ENCODE results near the gene PECR. TPM values are rescaled to one million over a fixed set of nuclear protein-coding genes. Genes with fewer than 3 reads are reported as not detected.
"Not testable (repeated sequence)": the region's sequence is repeated elsewhere in the genome, so short reads cannot be mapped to it uniquely, and the experiment has no call there.

PECR gene
- total RNA-seq, 2 donors from 2014 or later, result 27.7 to 27.8 TPM

- Mint-ChIP-seq H3K4me3 (peak overlapping the region; percentile 81), H3K27me3 (no peaks in the 10 kb centered on the region), H3K36me3 (ENCODE audit: low read depth) (no peaks in the 10 kb centered on the region), H3K9me3 (no peaks in the 10 kb centered on the region), H3K4me1 (peaks cover 34% of the 10 kb centered on the region), H3K27ac (peak overlapping the region; percentile 47)
- no peak for ATAC-seq (replicated peaks)
Measured at GRCh38 chr2:216016581-216016980, 65.0 kb downstream of the PECR start.

GRCh38 chr2:216015722-216016464 is 65.7 kb downstream of the PECR start:
- Mint-ChIP-seq H3K9me3 (no peaks in the 10 kb centered on the region), H3K4me3 (peak overlapping the region; percentile 81), H3K27me3 (no peaks in the 10 kb centered on the region), H3K4me1 (peaks cover 34% of the 10 kb centered on the region), H3K36me3 (ENCODE audit: low read depth) (no peaks in the 10 kb centered on the region), H3K27ac (peak overlapping the region; percentile 47)
- ATAC-seq (replicated peaks), result peak; percentile 82

DNA sequence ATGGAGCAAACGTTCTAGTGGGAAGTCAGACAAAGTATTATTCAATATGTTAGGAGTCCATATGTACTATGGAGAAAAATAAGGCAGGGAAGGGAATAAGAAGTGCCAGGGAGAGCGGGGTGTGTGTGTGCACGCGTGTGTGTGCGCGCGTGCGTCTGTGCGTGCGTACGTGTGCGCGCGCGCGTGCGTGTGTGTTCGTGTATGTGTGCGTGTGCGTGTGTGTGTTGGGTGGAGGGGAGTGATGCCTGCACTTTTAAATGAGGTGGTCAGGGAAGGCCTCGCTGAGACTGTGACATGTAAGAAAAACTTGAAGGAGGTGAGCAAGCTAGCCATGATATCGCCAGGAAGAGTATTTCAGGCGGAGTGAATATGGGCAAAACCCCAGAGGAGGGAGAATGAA is 66.6 kb downstream of the PECR start:
- no peaks in the 10 kb centered on the region for H3K9me3 Mint-ChIP-seq
- H3K27ac Mint-ChIP-seq, result peak overlapping the region; percentile 47
- H3K4me3 Mint-ChIP-seq, result peak overlapping the region; percentile 81
- no peaks in the 10 kb centered on the region for H3K36me3 Mint-ChIP-seq (ENCODE audit: low read depth)
- ATAC-seq (replicated peaks), result no peak
- peaks cover 34% of the 10 kb centered on the region for H3K4me1 Mint-ChIP-seq
- H3K27me3 Mint-ChIP-seq, result no peaks in the 10 kb centered on the region

GRCh38 chr2:216014006-216014405 is 67.6 kb downstream of the PECR start:
- Mint-ChIP-seq H3K27ac (no peak overlapping the region), H3K36me3 (ENCODE audit: low read depth) (no peaks in the 10 kb centered on the region), H3K27me3 (no peaks in the 10 kb centered on the region), H3K4me3 (peak overlapping the region; percentile 81), H3K4me1 (peaks cover 34% of the 10 kb centered on the region), H3K9me3 (no peaks in the 10 kb centered on the region)
- no peak for ATAC-seq (replicated peaks)

GRCh38 chr2:216013080-216013909 is 68.3 kb downstream of the PECR start, which contains the start of gene MREG:
TSS of gene MREG (minus strand) at chr2:216013551. CDS start at chr2:216013327, 224 bp downstream.
- Mint-ChIP-seq H3K4me3 (peak within 1 kb of the TSS; percentile 81), H3K36me3 (ENCODE audit: low read depth) (no peaks in the 10 kb centered on the region), H3K4me1 (peaks cover 31% of the 10 kb centered on the region), H3K27ac (peak within 1 kb of the TSS; percentile 18), H3K27me3 (no peaks in the 10 kb centered on the region), H3K9me3 (no peaks in the 10 kb centered on the region)
- ATAC-seq (replicated peaks), result peak; percentile 70

DNA sequence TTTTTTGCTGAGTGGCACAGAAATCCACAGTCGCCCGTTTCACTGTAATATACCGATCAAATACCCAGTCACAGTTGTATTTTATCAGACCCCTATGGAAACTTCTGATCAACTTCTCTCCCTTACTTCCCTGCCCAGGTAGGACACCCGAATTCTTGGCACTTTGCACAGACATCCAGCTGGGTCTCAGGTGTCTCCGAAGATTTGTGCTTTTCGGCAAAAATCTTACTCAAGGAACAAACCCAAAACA is 68.9 kb downstream of the PECR start:
- peaks cover 28% of the 10 kb centered on the region for H3K4me1 Mint-ChIP-seq
- H3K27ac Mint-ChIP-seq, result peak overlapping the region; percentile 18
- H3K4me3 Mint-ChIP-seq, result peak overlapping the region; percentile 81
- ATAC-seq (replicated peaks), result no peak
- H3K27me3 Mint-ChIP-seq, result no peaks in the 10 kb centered on the region
- H3K9me3 Mint-ChIP-seq, result no peaks in the 10 kb centered on the region
- H3K36me3 Mint-ChIP-seq (ENCODE audit: low read depth), result no peaks in the 10 kb centered on the region

DNA sequence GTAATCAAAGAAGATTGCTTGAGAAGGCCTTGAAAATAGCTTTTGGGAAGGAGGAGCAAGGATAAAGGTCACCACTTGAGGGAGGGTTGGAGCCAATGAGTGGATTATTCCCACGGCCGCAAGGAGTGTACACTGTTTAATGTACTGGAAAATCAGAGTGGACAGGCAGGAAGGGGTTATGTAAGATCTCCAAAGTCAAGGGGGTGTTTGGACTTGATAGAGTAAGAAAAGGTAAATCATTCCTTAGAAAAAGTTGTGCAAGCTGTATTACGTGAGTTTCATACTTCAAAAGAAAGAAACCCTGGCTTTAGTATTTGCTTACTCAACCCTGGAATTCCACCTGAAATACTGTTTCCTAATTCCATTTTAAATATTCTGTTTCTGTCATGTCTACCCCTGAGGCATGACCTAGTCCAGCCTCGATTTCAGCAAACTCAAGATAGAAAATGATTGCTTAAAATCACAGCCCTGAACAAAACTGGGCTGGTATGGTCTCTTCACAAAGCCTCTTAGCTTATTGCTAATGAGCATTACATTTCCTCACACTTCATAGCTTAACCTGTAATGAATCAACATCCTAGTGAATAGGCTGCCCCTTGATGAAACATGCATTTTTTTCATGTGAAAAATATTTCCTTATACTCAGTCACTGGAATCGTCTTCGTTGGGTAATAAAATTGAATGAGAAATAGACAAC is 69.3 kb downstream of the PECR start:
- H3K36me3 Mint-ChIP-seq (ENCODE audit: low read depth), result no peaks in the 10 kb centered on the region
- H3K27me3 Mint-ChIP-seq, result no peaks in the 10 kb centered on the region
- H3K4me3 Mint-ChIP-seq, result peak overlapping the region; percentile 81
- H3K4me1 Mint-ChIP-seq, result peaks cover 25% of the 10 kb centered on the region
- H3K27ac Mint-ChIP-seq, result peak overlapping the region; percentile 18
- no peaks in the 10 kb centered on the region for H3K9me3 Mint-ChIP-seq
- no peak for ATAC-seq (replicated peaks)

- H3K27ac Mint-ChIP-seq; H3K9me3 Mint-ChIP-seq; H3K27me3 Mint-ChIP-seq; H3K4me3 Mint-ChIP-seq; H3K36me3 Mint-ChIP-seq (ENCODE audit: low read depth); ATAC-seq (replicated peaks): not testable (repeated sequence)
- peaks cover 22% of the 10 kb centered on the region for H3K4me1 Mint-ChIP-seq
Measured at GRCh38 chr2:216009215-216009614, 72.4 kb downstream of the PECR start.

- no peak for ATAC-seq (replicated peaks)
Measured at GRCh38 chr2:216008387-216008786, 73.2 kb downstream of the PECR start.

DNA sequence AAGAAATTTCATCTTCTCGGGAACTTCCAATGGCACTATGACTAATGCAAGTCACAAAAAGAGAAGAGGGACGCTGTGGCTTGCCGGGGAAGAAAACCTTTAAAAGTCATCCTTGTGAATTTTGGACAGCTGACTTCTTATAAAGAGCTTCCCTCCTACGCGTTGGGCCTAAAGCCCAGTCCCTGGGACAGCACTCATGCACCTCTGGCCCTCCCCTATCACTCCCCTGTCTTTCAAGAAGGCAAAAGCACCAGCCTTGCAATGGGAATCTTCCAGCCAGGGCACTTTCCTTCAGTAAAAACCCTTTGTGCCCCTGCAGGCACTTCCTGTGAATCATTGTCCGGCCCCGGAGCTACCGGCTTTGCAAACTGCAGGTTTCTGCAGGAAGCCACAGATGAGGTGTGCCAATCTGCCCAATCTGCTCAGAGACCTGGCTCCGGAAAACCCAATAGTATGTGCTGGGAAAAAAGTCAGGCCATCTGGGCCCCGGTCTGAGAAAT is 75.4 kb downstream of the PECR start:
- Mint-ChIP-seq H3K4me1 (peaks cover 40% of the 10 kb centered on the region), H3K4me3 (peak overlapping the region; percentile 59), H3K36me3 (ENCODE audit: low read depth) (no peaks in the 10 kb centered on the region), H3K27ac (peak overlapping the region; percentile 83), H3K9me3 (no peaks in the 10 kb centered on the region), H3K27me3 (no peaks in the 10 kb centered on the region)
- ATAC-seq (replicated peaks), result peak; percentile 82

More at GRCh38 chr2:216008387-216008786, 73.2 kb downstream of the PECR start:
- no peak overlapping the region for H3K27ac Mint-ChIP-seq
- H3K36me3 Mint-ChIP-seq (ENCODE audit: low read depth), result no peaks in the 10 kb centered on the region
- no peaks in the 10 kb centered on the region for H3K9me3 Mint-ChIP-seq
- no peak overlapping the region for H3K4me3 Mint-ChIP-seq
- H3K4me1 Mint-ChIP-seq, result peaks cover 30% of the 10 kb centered on the region
- H3K27me3 Mint-ChIP-seq, result no peaks in the 10 kb centered on the region

- Mint-ChIP-seq H3K4me1 (peaks cover 40% of the 10 kb centered on the region), H3K27ac (peak overlapping the region; percentile 51), H3K36me3 (ENCODE audit: low read depth) (no peaks in the 10 kb centered on the region), H3K9me3 (no peaks in the 10 kb centered on the region), H3K27me3 (no peaks in the 10 kb centered on the region), H3K4me3 (peak overlapping the region; percentile 59)
- peak; percentile 48 for ATAC-seq (replicated peaks)
Measured at GRCh38 chr2:216004697-216005283, 76.8 kb downstream of the PECR start.

DNA sequence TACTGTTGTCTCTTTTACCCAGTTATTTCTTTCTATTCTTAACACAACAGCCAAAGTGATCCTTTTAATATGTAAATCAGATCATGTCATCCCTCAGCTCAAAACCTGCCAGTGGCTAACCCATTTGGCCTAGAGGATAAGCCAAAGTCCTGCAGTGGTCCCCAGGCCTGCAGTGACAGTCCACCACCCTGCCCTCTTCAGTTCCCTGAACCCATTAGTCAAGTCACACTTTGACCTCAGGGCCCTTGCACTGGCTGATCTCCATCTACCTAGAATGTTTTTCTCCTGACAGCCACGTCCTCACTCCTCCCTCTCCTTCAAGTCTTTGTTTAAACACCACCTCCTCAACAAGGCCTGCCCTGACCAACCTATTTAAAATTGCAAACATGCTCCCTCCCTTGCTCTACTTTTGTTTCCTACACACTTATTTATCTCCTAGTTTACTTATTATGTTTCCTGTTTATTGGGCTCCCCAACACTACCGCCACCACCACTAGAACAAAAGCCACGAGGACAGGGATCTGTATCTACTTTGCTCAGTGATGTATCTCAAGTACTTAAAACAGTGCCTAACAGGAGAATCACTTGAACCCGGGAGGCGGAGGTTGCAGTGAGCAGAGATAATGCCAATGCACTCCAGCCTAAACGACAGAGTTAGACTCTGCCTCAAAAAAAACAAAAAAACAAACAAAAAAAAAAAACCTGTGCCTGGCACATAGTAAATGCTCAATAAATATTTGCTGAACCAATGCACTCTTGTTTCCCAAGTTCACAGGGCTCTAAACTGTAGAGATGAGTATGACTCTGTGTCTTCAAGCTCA is 77.5 kb downstream of the PECR start:
- Mint-ChIP-seq H3K9me3 (no peaks in the 10 kb centered on the region), H3K4me1 (peaks cover 40% of the 10 kb centered on the region), H3K27me3 (no peaks in the 10 kb centered on the region), H3K36me3 (ENCODE audit: low read depth) (no peaks in the 10 kb centered on the region), H3K4me3 (peak overlapping the region; percentile 59), H3K27ac (peak overlapping the region; percentile 51)
- ATAC-seq (replicated peaks), result no peak

DNA sequence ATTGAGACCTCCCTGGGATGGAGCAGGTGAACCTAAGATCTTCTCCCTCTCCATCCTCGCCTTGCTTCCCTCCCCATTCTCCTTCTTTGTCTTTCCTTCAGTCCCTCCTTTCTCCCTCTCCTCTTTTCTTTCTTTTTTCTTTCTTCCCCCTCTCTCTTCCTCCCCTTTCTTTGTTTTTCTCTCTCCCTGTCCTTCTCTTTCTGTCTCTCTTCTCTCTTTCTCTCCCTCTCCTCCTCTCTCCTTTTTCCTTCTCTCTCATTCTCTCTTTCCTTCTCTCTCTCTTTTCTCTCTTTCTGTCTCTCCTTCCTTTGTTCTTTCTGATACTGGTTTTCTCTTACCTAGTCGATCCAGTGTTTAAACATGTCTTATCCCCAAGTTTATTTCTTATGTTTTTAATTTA is 78.9 kb downstream of the PECR start:
- no peaks in the 10 kb centered on the region for H3K9me3 Mint-ChIP-seq
- ATAC-seq (replicated peaks), result no peak
- H3K36me3 Mint-ChIP-seq (ENCODE audit: low read depth), result peaks cover 1% of the 10 kb centered on the region
- peak overlapping the region; percentile 16 for H3K4me3 Mint-ChIP-seq
- H3K4me1 Mint-ChIP-seq, result peaks cover 41% of the 10 kb centered on the region
- H3K27me3 Mint-ChIP-seq, result no peaks in the 10 kb centered on the region
- peak overlapping the region; percentile 61 for H3K27ac Mint-ChIP-seq
